GM18526 (cell line): Measurements from ENCODE around the gene ASCL1.

Experiments used
- POLR2A ChIP-seq: IDR thresholded peaks from 3 replicates; pipeline ENCODE4 v1.6.1; 2011; ENCODE audit not compliant: insufficient read length; ENCODE audit errors: extremely low read depth

ASCL1 gene

GRCh38 chr12:102992720-102993119, 35.2 kb downstream of the ASCL1 start:
- TF ChIP-seq POLR2A: no peak

- no peak for TF ChIP-seq POLR2A
These were observed 36.1 kb downstream of the ASCL1 start for GRCh38 chr12:102993537-102993936.

GRCh38 chr12:102995372-102995771, 37.9 kb downstream of the ASCL1 start:
- TF ChIP-seq POLR2A: no peak
